LNCAP (cell line): ENCODE data around the gene PDE11A.

ENCODE experiments used
- CTCF ChIP-seq: fragments of 450-650 bp; IDR thresholded peaks from 2 replicates; pipeline ENCODE4 v1.5.1; 2017; ENCODE audit warnings: mild to moderate bottlenecking

PDE11A gene

DNA sequence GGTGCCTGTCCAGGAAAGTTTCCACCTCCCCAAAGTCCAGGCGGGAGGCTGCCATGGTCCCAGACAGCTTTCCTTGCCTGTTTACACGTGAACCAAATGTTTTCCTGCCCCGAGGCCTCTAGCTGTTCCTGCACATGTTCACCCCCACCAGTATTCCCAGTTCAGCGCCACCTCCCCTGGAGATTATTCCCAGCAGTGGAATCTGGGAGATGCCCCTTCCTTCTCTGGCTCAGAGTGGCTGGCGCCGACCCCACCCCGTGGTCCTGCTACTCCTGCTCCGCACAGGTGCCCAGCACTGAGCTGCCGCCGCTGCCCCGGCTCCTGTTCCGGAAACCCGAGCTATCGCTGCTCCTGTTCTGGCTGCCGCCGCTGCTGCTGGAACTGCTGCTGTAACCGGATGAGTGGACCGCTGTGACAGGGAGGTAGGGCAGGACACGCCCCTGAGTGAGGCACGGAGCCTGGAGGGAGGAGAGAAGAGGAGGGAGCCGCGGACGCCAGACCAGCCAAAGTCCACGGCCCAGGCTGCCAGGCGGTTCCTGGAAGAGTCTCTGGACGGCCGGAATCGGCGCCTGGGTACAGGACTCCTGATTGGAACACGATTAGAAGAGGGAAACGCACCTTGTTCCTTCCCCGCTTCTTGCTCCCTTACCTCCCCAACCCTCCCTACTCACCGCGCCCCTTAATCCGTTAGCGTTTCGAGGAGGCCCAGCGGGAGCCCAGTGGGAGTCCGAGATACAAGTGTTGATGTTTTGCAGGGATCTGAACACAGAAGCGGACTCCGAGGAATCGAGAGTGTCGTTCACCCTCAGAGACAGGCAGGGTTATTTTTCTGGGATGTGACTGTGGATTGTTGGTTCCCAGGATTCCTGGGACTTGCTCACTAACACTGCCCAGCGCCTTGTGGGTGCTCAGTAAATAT lies at the start of gene PDE11A:
PDE11A (minus strand) TSS at position 395 of the 919 bp plus-strand sequence; CDS start at position 55, 340 bp downstream.
- TF ChIP-seq CTCF = no peak

- no peak for TF ChIP-seq CTCF
These were observed 46.8 kb upstream of the PDE11A start for GRCh38 chr2:178119179-178119922.

DNA sequence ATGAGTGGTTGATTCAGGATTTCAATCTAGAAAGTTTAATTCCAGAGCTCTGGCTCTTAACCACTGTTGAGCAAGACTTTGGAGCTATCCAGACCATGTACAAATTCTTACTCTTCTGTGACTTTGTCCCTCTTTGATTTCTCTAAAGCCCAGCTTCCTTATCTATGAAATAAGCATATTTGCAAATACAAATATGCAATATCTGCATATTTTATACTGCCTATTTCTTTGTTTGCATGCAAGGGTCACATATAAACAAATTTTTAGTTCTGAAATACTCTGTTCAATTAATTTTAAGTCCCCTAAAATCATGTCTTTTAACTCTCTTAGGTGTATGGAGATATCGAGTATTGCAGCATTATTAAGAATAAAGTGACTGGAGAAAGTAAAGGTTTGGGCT lies 45.1 kb upstream of the PDE11A start:
- no peak for TF ChIP-seq CTCF

DNA sequence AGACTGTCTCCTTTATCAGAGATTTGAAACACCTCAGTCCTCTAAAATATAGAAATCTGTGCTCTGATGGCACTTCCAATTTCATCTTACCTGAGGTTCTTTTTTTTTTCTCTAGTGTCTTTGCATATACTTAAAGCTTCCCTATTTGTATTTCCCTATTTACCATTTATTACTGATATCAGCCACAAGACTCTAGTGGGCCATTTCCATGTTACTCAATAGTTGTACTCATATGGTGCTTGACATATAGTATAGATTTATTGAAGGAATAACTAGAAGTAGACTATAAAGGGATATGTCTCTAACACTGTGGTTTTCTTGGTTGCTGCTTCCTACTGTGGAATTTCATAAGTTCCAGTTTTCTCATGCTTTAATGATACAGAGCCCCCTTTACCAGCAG lies 42.7 kb upstream of the PDE11A start:
- no peak for TF ChIP-seq CTCF

DNA sequence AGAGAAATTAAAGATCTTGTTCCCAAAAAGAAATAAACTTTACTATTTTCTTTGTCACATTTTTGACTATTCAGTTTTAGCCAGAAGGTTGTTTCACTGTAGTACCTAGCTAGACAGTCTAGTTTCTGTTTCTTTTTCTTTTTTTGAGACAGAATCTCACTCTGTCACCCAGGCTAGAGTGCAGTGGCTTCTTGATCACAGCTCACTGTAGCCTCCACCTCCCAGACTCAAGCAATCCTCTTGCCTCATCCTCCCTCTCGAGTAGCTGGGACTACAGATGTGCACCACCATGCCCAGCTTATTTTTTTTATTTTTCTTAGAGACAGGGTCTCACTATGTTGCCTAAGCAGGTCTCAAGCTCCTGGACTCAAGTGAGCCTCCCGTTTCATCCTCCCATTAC lies 41.9 kb upstream of the PDE11A start:
- TF ChIP-seq CTCF = no peak

- peak; percentile 89 for TF ChIP-seq CTCF
These were observed 39.9 kb upstream of the PDE11A start, which contains the start of gene RBM45 for GRCh38 chr2:178112202-178113152. RBM45 (plus strand) TSS chr2:178112437; CDS start chr2:178112547, 110 bp downstream.

GRCh38 chr2:178111743-178112142 lies 39.2 kb upstream of the PDE11A start:
- TF ChIP-seq CTCF = no peak
